HCT116 (cell line): ENCODE results near the gene UVSSA. TPM values are rescaled to one million over a fixed set of nuclear protein-coding genes. Genes with fewer than 3 reads are reported as not detected.
A peak's percentile ranks its signal among the peaks of the same experiment; 100 is the strongest.

Source experiments
- ATAC-seq: fragments of 200-7000 bp; cut with Tn5 transposase; 2 replicates; pipeline ENCODE4 v1.9.1; 2020; ENCODE audit warnings: mild to moderate bottlenecking, moderate library complexity
- BruUV-seq: library from RNA; stranded (reverse); fragments of 400-500 nt; replicated peaks from 2 replicates; lab custom pipeline; 2021; lab: Mats Ljungman, UMichigan
- CTCF ChIA-PET: fragments of 300-600 bp; sonication (Branson Sonifier 250); formaldehyde crosslinking; loops from one replicate; lab custom pipeline; 2021; ENCODE audit warnings: antibody characterized with exemption; lab: Charles Lee
- POLR2A ChIA-PET: fragments of 300-600, 350-600 bp; sonication (Branson Sonifier 250); formaldehyde crosslinking; loops from one replicate; lab custom pipeline; 2021; ENCODE audit warnings: antibody characterized with exemption; lab: Charles Lee
- RAD21 ChIA-PET, 2 experiments: fragments of 300-600 bp; sonication (Branson Sonifier 250); formaldehyde crosslinking; loops; one replicate each; lab custom pipeline; 2023; ENCODE audit warnings: low total read pairs in 2 of 2; ENCODE audit not compliant: uncharacterized antibody in 2 of 2, unreplicated experiment in 2 of 2, low non-redundant PET in 1 of 2; lab: Charles Lee
- DNase-seq: peaks from one replicate; pipeline ENCODE4 v3.0.0-alpha.2; 2010; ENCODE audit warnings: low read depth, low spot score
- H2AFZ ChIP-seq: fragments of 200-600 bp; shearing (Covaris generic), sonication (generic); 2 replicates; pipeline ENCODE4 v1.6.1; 2017; ENCODE audit warnings: low read depth, mixed run types, mixed read lengths, antibody characterized with exemption, low read length; ENCODE audit not compliant: poor library complexity, severe bottlenecking
- H3K27ac ChIP-seq: 2 replicates; pipeline ENCODE4 v1.5.1; 2012; ENCODE audit warnings: low read depth, low read length
- H3K27me3 ChIP-seq: fragments of 200-600 bp; sonication (generic); 2 replicates; pipeline ENCODE4 v1.6.1; 2016; ENCODE audit warnings: mixed run types, low read length, mixed read lengths; ENCODE audit not compliant: insufficient read depth
- H3K36me3 ChIP-seq, 2 experiments: fragments of 200-500 bp in 1 of 2; fragments of 200-600 bp in 1 of 2; sonication (Bioruptor generic) in 1 of 2; sonication (generic) in 1 of 2; 2 replicates each; pipeline versions ENCODE4 v1.5.1 to v1.6.1; 2014 to 2016; ENCODE audit warnings: low read length in 2 of 2, inconsistent platforms in 1 of 2, mixed read lengths in 1 of 2, mixed run types in 1 of 2; ENCODE audit not compliant: insufficient read depth in 2 of 2, control insufficient read depth in 1 of 2
- H3K4me1 ChIP-seq, 2 experiments: fragments of 200-600 bp in 1 of 2; sonication (generic) in 1 of 2; 2 replicates each; pipeline versions ENCODE4 v1.5.1 to v1.6.1; 2012 to 2017; ENCODE audit warnings: low read length in 2 of 2, inconsistent platforms in 1 of 2, mild to moderate bottlenecking in 1 of 2, mixed read lengths in 1 of 2, mixed run types in 1 of 2, moderate library complexity in 1 of 2; ENCODE audit not compliant: insufficient read depth in 2 of 2, control insufficient read depth in 1 of 2
- H3K4me2 ChIP-seq: fragments of 200-600 bp; sonication (generic); 2 replicates; pipeline ENCODE4 v1.6.1; 2017; ENCODE audit warnings: mixed run types, low read length, mixed read lengths
- H3K4me3 ChIP-seq, 2 experiments: fragments of 200-600 bp in 1 of 2; sonication (generic) in 1 of 2; replicated peaks in 1 of 2; 2 replicates each; pipeline ENCODE4 v1.5.1; 2011 to 2016; ENCODE audit warnings: low read length in 2 of 2, control low read depth in 1 of 2, low read depth in 1 of 2, mild to moderate bottlenecking in 1 of 2, mixed read lengths in 1 of 2, mixed run types in 1 of 2
- H3K79me2 ChIP-seq: fragments of 200-600 bp; sonication (generic); 2 replicates; pipeline ENCODE4 v1.6.1; 2017; ENCODE audit warnings: mild to moderate bottlenecking, mixed run types, low read length, moderate library complexity, mixed read lengths; ENCODE audit not compliant: insufficient read depth
- H3K9ac ChIP-seq: fragments of 200-600 bp; sonication (generic); 2 replicates; pipeline ENCODE4 v1.6.1; 2016; ENCODE audit warnings: low read length, mixed read lengths
- H3K9me2 ChIP-seq: fragments of 200-600 bp; sonication (generic), shearing (Covaris generic); 2 replicates; pipeline ENCODE4 v1.6.1; 2017; ENCODE audit warnings: mixed run types, mild to moderate bottlenecking, moderate library complexity; ENCODE audit not compliant: insufficient read depth
- H3K9me3 ChIP-seq, 2 experiments: fragments of 200-500 bp in 1 of 2; fragments of 200-600 bp in 1 of 2; sonication (Bioruptor generic) in 1 of 2; sonication (generic) in 1 of 2; 2 replicates each; pipeline ENCODE4 v1.6.1; 2014 to 2017; ENCODE audit warnings: low read length in 2 of 2, mixed read lengths in 2 of 2, inconsistent platforms in 1 of 2, low read depth in 1 of 2, mild to moderate bottlenecking in 1 of 2, mixed run types in 1 of 2, moderate library complexity in 1 of 2; ENCODE audit not compliant: control insufficient read depth in 1 of 2, insufficient read depth in 1 of 2
- H4K20me1 ChIP-seq: fragments of 200-600 bp; sonication (generic), shearing (Covaris generic); 2 replicates; pipeline ENCODE4 v1.6.1; 2017; ENCODE audit warnings: mixed run types, mild to moderate bottlenecking, moderate library complexity; ENCODE audit not compliant: insufficient read depth
- ATF3 ChIP-seq: IDR thresholded peaks from 2 replicates; pipeline ENCODE4 v1.6.1; 2012
- CTCF ChIP-seq, 3 experiments: fragments of 200-600 bp in 1 of 3; sonication (generic) in 1 of 3; IDR thresholded peaks in 2 of 3; conservative IDR thresholded peaks in 1 of 3; 2 replicates each; pipeline ENCODE4 v1.5.1; 2012 to 2017; ENCODE audit warnings: low read depth in 2 of 3, low read length in 2 of 3, antibody characterized with exemption in 1 of 3, borderline replicate concordance in 1 of 3, control low read depth in 1 of 3, mild to moderate bottlenecking in 1 of 3, mixed read lengths in 1 of 3, mixed run types in 1 of 3, moderate library complexity in 1 of 3; ENCODE audit not compliant: insufficient read depth in 1 of 3
- EGR1 ChIP-seq: IDR thresholded peaks from 2 replicates; pipeline ENCODE4 v1.6.1; 2012; ENCODE audit warnings: low read depth
- ELF1 ChIP-seq: IDR thresholded peaks from 2 replicates; pipeline ENCODE4 v1.6.1; 2012; ENCODE audit warnings: low read depth, borderline replicate concordance
- EZH2 ChIP-seq: fragments of 200-600 bp; sonication (generic); IDR thresholded peaks from 2 replicates; pipeline ENCODE4 v1.6.1; 2017; ENCODE audit warnings: antibody characterized with exemption, mixed run types
- FOSL1 ChIP-seq: IDR thresholded peaks from 2 replicates; pipeline ENCODE4 v1.6.1; 2012; ENCODE audit warnings: low read depth
- JUND ChIP-seq: IDR thresholded peaks from 2 replicates; pipeline ENCODE4 v1.6.1; 2012
- RAD21 ChIP-seq: IDR thresholded peaks from 2 replicates; pipeline ENCODE4 v1.6.1; 2012; ENCODE audit warnings: low read depth, mild to moderate bottlenecking
- SP1 ChIP-seq: IDR thresholded peaks from 2 replicates; pipeline ENCODE4 v1.6.1; 2012; ENCODE audit warnings: low read depth
- SRF ChIP-seq: IDR thresholded peaks from 2 replicates; pipeline ENCODE4 v1.6.1; 2012; ENCODE audit warnings: low read depth
- ZBTB33 ChIP-seq: IDR thresholded peaks from 2 replicates; pipeline ENCODE4 v1.6.1; 2011; ENCODE audit warnings: mild to moderate bottlenecking, low read length, moderate library complexity; ENCODE audit not compliant: insufficient replicate concordance; ENCODE audit errors: extremely low read depth
- ZFX ChIP-seq: fragments of 450-650 bp; IDR thresholded peaks from 2 replicates; pipeline ENCODE4 v1.6.1; 2017
- intact Hi-C: fragments of 100-400 bp; cut with micrococcal nuclease; formaldehyde crosslinking; loops from 2 replicates; pipeline ENCODE4 v1.10.0; 2022
- total RNA-seq: library from RNA; stranded (reverse); gene quantifications from one replicate; pipeline ENCODE4 v1.2.1, GENCODE V29; 2021; ENCODE audit not compliant: unreplicated experiment

Gene UVSSA
- total RNA-seq, 1 experiment from 2014 or later: 30.5 TPM

GRCh38 chr4:1381181-1381621, 34.2 kb downstream of the UVSSA start:
- ChIA-PET POLR2A (no interaction called here), RAD21 (no interaction called here), CTCF (no interaction called here)
- no peak overlapping the region for H3K4me2 ChIP-seq
- H3K79me2 ChIP-seq: no peaks in the 10 kb centered on the region
- TF ChIP-seq SRF (no peak), JUND (no peak), FOSL1 (no peak), RAD21 (peak; percentile 46), ZBTB33 (no peak), CTCF (IDR thresholded peaks at IDR 0.05 in 2 of 3, conservative IDR thresholded peaks at IDR 0.05 in 1 of 3; ENCODE audit: borderline replicate concordance in 1 of 3, insufficient read depth in 1 of 3, low read depth in 2 of 3, low read length in 2 of 3) (0 out of 6 replicates have a peak, but pooled peaks of 1 of the 3 experiments have one; percentile 15), ATF3 (no peak), SP1 (no peak), EGR1 (no peak), ZFX (no peak), EZH2 (no peak), ELF1 (no peak)
- H3K27me3 ChIP-seq: no peaks in the 10 kb centered on the region
- H3K9me2 ChIP-seq: no peaks in the 10 kb centered on the region
- no peak for DNase-seq
- no peaks in the 10 kb centered on the region for H4K20me1 ChIP-seq
- H3K9me3 ChIP-seq: no peaks in the 10 kb centered on the region
- no peak overlapping the region for H3K27ac ChIP-seq
- no peak overlapping the region for H3K4me3 ChIP-seq
- 0 out of 2 replicates have a peak, but pooled peaks have one; percentile 17 for ATAC-seq
- H3K9ac ChIP-seq: no peak overlapping the region
- H2AFZ ChIP-seq: no peak overlapping the region
- intact Hi-C loops: no loop called here
- no peaks in the 10 kb centered on the region for H3K4me1 ChIP-seq
- H3K36me3 ChIP-seq: 0 out of 4 replicates have a peak, but pooled peaks cover 0 to under 1% of the 10 kb centered on the region in 2 experiments
- BruUV-seq: no TSS peak
